Measurements from ENCODE around the gene NACA2. TPM values are rescaled to one million over a fixed set of nuclear protein-coding genes. Genes with fewer than 3 reads are reported as not detected.
"Not testable (repeated sequence)": the region's sequence is repeated elsewhere in the genome, so short reads cannot be mapped to it uniquely, and the experiment has no call there.

The NACA2 gene
- total RNA-seq, 2 donors from 2014 or later: 0.32 TPM; not detected in 1

GRCh38 chr17:61555127-61555566, 35.9 kb downstream of the NACA2 start:
- Histone ChIP-seq H3K36me3 (no peaks in the 10 kb centered on the region), H3K9me3 (no peaks in the 10 kb centered on the region), H3K9ac (ENCODE audit: low read depth in 2 of 2, low read length in 2 of 2) (no peak overlapping the region), H3K27me3 (peaks cover under 1% of the 10 kb centered on the region), H3K4me3 (no peak overlapping the region), H3K27ac (no peak overlapping the region), H3K4me1 (no peaks in the 10 kb centered on the region)
- intact Hi-C loops (cut with DNase I): no loop called here
- no peak for TF ChIP-seq CTCF (IDR thresholded peaks at IDR 0.05)
- DNase-seq: no peak

DNA sequence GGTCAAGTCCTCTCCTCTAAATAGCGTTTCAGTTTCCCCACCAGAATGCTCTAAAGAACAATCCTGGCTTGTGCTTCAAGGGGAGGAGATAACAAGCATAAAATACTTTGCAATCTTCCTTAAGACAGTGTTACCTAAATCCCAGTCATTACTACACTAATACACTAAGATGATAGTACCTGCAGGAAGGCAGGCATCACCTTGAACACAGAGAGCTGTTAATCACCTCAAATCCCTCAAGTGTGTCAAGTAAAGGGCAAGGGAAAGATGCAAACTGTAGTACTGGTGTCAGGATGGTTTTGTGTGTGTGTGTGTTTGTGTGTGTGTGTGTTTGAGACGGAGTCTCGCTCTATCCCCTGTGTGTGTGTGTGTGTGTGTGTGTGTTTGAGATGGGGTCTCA, 36.8 kb downstream of the NACA2 start:
- Histone ChIP-seq H3K9ac (ENCODE audit: low read depth in 2 of 2, low read length in 2 of 2) (no peak overlapping the region), H3K4me3 (no peak overlapping the region), H3K36me3 (no peaks in the 10 kb centered on the region), H3K27ac (no peak overlapping the region), H3K9me3 (no peaks in the 10 kb centered on the region), H3K4me1 (no peaks in the 10 kb centered on the region), H3K27me3 (peaks cover 5% of the 10 kb centered on the region)
- intact Hi-C loops (cut with DNase I): no loop called here
- TF ChIP-seq CTCF (IDR thresholded peaks at IDR 0.05): no peak
- no peak for DNase-seq

DNA sequence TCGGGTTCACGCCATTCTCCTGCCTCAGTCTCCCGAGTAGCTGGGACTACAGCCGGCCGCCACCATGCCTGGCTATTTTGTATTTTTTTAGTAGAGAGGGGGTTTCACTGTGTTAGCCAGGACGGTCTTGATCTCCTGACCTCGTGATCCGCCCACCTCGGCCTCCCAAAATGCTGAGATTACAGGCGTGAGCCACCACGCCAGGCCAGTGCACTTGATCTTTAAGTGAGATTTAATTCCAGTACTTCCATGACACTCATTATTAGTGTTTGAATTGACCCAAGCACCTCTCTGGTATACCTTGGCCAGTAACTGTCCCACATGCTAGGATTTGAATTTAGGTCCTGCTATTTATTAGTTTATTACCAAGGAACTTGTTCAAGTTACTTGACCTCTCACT, 38.5 kb downstream of the NACA2 start:
- DNase-seq; H3K27me3 ChIP-seq; H3K4me3 ChIP-seq; H3K9ac ChIP-seq (ENCODE audit: low read depth in 2 of 2, low read length in 2 of 2); intact Hi-C loops (cut with DNase I); H3K36me3 ChIP-seq; H3K27ac ChIP-seq; H3K9me3 ChIP-seq; H3K4me1 ChIP-seq: not testable (repeated sequence)

- Histone ChIP-seq H3K4me1 (no peaks in the 10 kb centered on the region), H3K27ac (no peak overlapping the region), H3K27me3 (peaks cover 5% of the 10 kb centered on the region), H3K4me3 (no peak overlapping the region), H3K36me3 (no peaks in the 10 kb centered on the region), H3K9ac (ENCODE audit: low read depth in 2 of 2, low read length in 2 of 2) (no peak overlapping the region), H3K9me3 (no peaks in the 10 kb centered on the region)
- intact Hi-C loops (cut with DNase I): loop anchor here (2.0 kb wide), 1 partner anchor 134 kb away; no protein-coding TSS in a partner anchor
- DNase-seq: no peak
- peak; percentile 57 for TF ChIP-seq CTCF (IDR thresholded peaks at IDR 0.05)
Observed at GRCh38 chr17:61551255-61551742, 39.7 kb downstream of the NACA2 start.

DNA sequence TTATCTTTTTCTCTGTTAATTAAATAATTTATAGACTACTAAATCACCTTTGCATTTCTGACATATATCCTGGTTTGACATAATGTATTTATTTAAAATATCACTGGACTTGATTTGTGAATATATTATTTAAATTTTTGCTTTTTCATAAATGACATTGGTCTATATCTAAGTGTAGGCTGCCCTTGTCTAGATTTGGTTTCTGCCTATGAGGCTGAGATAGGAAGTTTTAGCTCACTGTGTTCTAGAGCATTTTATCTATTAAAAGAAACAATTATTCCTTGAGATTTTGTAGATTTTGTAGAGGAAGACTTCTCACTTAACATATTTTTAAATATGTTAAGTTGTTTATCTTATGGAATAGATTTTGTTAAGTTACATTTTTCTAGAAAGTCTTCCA, 43.9 kb downstream of the NACA2 start:
- no peaks in the 10 kb centered on the region for H3K36me3 ChIP-seq
- no peak overlapping the region for H3K9ac ChIP-seq (ENCODE audit: low read depth in 2 of 2, low read length in 2 of 2)
- peaks cover 5% of the 10 kb centered on the region for H3K27me3 ChIP-seq
- intact Hi-C loops (cut with DNase I): no loop called here
- no peaks in the 10 kb centered on the region for H3K9me3 ChIP-seq
- H3K27ac ChIP-seq: no peak overlapping the region
- DNase-seq: no peak
- no peak overlapping the region for H3K4me3 ChIP-seq
- no peak for TF ChIP-seq CTCF (IDR thresholded peaks at IDR 0.05)
- no peaks in the 10 kb centered on the region for H3K4me1 ChIP-seq

DNA sequence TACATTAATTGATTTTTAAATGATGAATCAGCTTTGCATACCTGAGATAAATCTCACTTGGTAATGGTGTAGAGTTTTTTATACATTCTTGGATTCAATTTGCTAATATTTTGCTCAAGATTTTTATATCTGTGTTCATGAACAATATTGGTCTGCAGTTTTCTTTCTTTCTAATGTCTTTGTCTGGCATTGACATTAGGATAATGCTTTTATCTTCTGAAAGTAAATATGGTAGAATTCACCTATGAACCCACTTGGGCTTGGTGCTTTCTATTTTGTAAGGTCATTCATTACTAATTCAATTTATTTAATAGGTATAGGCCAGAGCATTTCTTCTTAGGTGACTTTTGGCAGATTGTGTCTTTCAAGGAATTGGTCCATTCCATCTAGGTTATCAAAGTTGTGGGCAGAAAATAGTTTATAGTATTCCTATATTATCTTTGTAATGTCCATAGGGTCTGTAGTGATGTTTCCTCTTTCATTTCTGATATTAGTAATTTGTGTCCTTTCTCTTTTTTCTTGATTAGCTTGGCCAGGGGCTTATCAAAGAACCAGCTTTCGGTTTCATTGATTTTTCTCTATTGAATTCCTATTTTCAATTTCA, 45.6 kb downstream of the NACA2 start:
- TF ChIP-seq CTCF (IDR thresholded peaks at IDR 0.05): no peak
- intact Hi-C loops (cut with DNase I): no loop called here
- Histone ChIP-seq H3K9me3 (no peaks in the 10 kb centered on the region), H3K9ac (ENCODE audit: low read depth in 2 of 2, low read length in 2 of 2) (no peak overlapping the region), H3K27me3 (peaks cover 5% of the 10 kb centered on the region), H3K27ac (no peak overlapping the region), H3K4me1 (no peaks in the 10 kb centered on the region), H3K36me3 (no peaks in the 10 kb centered on the region), H3K4me3 (no peak overlapping the region)
- DNase-seq: no peak

Data from colonic mucosa (tissue), 4 donors.